Measurements from ENCODE around the gene SMOC1.

Gene SMOC1

DNA sequence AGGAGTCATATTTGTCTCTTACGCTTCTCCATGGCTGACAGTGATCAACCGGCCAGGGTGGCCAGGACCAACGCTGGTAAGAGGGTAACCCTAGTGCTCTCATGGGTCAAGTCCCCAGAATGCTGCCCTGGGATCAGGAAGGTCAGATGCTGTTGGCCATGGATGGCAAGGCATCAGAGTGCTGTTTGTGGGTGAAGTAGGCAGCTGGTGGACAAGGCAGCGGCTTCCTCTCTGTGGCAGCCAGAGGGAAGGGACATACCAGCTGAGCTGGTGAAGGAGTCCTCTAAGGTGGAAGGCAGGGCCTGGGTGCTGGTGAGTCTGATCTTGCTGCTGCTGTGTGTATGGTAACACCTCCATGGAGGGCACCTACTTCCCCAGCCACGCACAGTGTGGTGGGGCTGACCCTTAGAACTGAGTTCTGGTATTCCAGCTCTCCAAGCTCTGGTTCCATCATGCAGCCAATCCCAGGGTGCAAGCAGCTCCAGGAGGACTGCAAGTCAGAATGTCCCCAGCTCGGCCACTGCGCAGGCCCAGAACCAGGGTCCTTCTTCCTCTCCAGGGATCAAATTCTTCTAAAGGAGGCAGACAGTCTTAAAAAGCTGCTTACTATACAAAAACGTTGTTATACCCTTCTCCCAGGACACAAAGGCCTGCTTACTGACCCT is 13.4 kb upstream of the SMOC1 start:
- no peak for DNase-seq

DNA sequence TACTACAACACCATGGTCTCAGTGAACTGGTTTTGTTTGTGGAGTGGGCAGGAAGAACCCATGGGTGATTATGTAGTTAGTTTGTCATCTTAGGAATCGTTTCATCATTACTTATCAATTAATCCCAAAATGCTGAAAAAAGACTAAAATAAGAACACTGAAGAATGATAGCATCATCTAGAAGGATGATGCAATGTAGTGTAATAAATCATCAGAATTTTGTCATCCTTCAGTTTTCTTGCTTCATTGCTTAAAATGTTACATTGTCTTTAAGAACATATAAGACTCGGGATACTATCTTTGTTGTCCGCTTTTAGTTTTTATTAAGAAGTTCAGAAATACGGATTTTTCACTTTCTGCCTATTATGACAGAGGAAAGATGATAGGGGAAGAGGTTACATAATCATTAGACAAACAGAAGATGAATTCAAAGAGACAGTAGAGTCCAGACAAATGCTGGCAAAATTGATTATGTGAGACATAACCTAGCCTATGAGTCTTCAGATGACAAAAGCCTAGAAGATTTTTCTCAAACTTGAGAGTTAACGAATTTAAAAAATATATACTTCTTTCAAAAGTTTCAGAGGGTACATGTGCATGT is 10.8 kb upstream of the SMOC1 start:
- no peak for DNase-seq

- no peak for DNase-seq
Observed at GRCh38 chr14:69870613-69871012, 8.6 kb upstream of the SMOC1 start.

GRCh38 chr14:69873877-69874780 is 5.1 kb upstream of the SMOC1 start:
- no peak for DNase-seq

GRCh38 chr14:69876221-69876847 is 2.9 kb upstream of the SMOC1 start:
- no peak for DNase-seq

GRCh38 chr14:69876848-69877306 is 2.3 kb upstream of the SMOC1 start:
- DNase-seq: no peak

GRCh38 chr14:69877492-69877891 is 1.7 kb upstream of the SMOC1 start:
- no peak for DNase-seq

DNA sequence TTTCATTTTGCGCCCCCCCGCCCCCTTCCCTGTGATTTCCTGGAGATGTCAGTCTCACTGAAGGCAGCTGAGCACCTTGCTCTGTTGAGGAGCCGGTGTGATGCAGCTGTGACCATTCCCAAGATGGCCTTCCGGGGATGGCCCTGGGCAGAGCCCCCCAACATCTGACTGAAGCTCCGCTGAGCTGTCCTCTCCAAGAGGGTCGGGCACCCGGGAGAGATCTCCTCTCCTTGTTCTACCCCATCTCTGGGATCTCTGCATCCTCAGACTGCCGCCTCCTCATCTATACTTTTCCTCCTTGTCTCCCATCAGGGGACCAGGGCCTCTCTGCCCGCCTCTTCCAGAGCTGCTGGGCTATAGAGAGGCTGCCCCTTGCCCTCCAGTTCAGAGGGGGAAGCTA is 965 bp upstream of the SMOC1 start:
- DNase-seq: no peak

DNA sequence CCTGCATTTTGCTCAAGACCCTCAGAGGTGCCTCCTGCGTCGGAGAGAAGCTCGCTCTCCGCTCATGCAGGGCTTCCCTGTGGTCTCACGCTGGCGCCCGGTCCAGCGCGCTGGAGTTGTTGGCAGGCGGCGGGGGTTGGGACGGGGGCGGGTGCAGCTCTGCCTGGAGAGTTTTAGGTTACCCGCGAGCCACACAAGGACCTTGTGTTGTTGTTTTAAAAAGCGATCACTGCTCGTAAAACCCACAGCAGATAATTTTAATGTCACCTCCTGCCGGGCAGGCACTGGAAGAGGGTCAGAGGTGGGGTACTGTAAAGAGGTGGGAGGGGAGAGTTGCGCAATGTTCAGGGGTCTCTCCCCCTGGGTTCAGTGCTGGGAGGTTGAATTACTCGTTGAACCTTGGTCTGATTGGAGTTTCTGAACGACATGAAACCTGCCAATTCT is 850 bp downstream of the SMOC1 start:
- no peak for DNase-seq

DNA sequence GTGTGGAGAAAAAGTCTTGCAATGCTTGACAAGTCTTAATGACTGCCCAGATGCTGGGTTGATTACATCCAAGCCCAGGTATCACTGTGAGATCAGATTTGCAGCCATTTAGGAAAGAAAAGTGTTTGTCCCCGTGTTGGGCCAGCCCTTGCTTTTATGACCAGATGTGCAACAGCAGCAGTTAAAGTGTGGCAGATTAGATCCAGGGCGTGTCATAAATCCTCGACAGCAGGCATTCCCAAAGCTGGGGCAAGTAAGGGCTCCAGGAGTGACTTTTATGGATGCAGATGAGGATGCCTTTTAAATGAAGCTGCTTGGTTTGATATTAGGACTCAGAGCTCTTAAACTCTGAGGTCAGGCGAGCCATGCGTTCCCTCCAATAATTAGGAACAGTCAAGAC is 1.7 kb downstream of the SMOC1 start:
- DNase-seq: no peak

- DNase-seq: no peak
Observed at GRCh38 chr14:69882116-69882864, 3.1 kb downstream of the SMOC1 start.

- no peak for DNase-seq
Observed at GRCh38 chr14:69882915-69883314, 3.7 kb downstream of the SMOC1 start.

- DNase-seq: no peak
Observed at GRCh38 chr14:69886453-69887242, 7.4 kb downstream of the SMOC1 start.

- DNase-seq: no peak
Observed at GRCh38 chr14:69887740-69888657, 8.8 kb downstream of the SMOC1 start.

DNA sequence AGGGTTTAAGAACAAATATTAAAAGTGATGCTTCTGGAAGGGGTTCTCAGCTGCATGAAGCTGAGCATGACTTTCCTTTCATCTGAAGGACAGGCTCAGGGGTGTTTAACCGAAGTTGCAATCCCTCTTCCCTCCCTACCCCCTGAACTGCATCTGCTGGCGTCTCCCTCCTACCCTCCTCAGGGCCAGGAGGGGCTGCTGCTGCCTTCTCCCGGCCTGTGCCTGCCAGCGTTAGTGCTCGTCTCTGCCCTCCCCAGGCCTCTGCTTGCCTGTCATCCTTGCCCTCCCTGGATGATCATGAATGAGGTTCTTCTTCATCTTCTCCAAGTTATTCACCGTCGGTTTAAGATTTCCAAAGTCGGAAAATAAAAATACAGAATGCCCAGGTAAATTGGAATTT is 12.2 kb downstream of the SMOC1 start:
- DNase-seq: no peak

DNA sequence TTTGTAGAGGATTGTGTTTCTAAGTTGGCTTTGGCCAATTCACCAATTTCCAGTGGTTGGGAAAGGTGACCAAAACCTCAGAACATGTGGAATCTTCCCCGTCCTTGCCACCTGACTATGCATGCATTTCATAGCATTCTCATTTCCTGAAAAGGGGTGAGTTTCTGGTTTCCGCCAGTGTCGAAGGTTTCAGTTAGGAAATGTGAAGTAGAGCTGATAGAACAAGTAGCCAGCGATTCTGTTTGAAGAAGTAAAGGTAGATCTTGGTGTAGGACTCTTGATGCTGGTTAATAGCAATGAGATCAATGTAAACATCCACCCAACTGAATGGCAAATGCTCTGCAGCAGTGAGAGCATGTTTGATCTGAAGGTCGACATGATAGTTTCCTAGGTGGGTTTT is 15.9 kb downstream of the SMOC1 start:
- DNase-seq: no peak

GRCh38 chr14:69896080-69896479 is 16.9 kb downstream of the SMOC1 start:
- no peak for DNase-seq

DNA sequence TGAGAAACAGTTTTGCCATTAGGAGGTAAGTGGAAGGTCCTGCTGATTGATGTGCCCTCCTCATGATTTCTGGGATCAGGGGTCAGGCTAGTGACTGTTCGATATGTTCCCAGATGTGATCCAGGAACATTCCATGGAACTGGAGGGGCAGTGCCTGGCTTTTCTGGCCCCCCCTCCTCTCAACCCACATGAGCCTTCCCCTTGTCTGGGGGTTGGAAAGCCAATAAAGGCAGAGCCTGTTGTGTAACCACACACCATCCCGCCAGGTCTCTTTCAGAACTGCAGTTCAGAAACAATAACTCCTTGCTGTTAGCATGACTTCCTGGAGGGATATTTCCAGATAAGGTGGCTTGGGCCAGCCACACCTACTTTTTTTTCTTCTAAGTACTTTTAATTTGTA is 17.8 kb downstream of the SMOC1 start:
- DNase-seq: no peak

DNA sequence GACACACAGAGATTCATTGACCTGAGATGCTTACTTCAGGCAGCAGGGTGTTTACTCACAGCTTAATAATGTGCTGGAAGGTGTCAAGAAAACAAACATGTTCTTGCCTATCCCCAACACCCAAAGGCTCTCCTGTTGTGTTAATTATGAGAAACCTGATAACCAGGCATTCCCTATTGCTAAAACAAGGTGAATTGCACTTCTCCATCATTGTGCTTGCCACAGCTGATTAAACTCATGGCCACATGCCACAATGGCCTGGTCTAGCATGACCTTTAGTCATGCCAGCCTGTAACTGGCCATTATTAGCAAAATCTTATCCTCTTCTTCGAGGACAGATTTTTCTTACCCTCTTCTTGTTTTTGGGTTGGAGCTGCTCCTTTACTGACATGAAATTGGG is 21.4 kb downstream of the SMOC1 start:
- DNase-seq: no peak

GRCh38 chr14:69901113-69901951 is 22.1 kb downstream of the SMOC1 start:
- DNase-seq: no peak
